Activated T-helper 1 cell treated with anti-CD3 and anti-CD28 coated beads, Interleukin-12 subunit alpha, Interleukin-12 subunit beta, Interleukin-2, Interleukin-4 antibody, amounts not matched to agents 30 ng/mL and 10 ng/mL and 1 ng/mL, durations not matched to agents 14 hours and 24 hours and 36 hours (primary cell): ENCODE measurements around the gene ZNF660. TPM values are rescaled to one million over a fixed set of nuclear protein-coding genes. Genes with fewer than 3 reads are reported as not detected.
A peak's percentile ranks its signal among the peaks of the same experiment; 100 is the strongest.

ENCODE experiments used
- DNase-seq: peaks from one replicate; pipeline ENCODE4 v3.0.0; 2021; ENCODE audit warnings: low spot score
- H3K27ac Mint-ChIP-seq: one replicate; pipeline ENCODE4 v1.8.0; 2021; ENCODE audit warnings: mild to moderate bottlenecking, mixed read lengths
- H3K27me3 Mint-ChIP-seq: one replicate; pipeline ENCODE4 v1.8.0; 2022; ENCODE audit warnings: mild to moderate bottlenecking, moderate library complexity, mixed read lengths; ENCODE audit not compliant: insufficient read depth
- H3K36me3 Mint-ChIP-seq: one replicate; pipeline ENCODE4 v1.8.0; 2021; ENCODE audit warnings: low read depth, mixed read lengths
- H3K4me1 Mint-ChIP-seq: one replicate; pipeline ENCODE4 v1.8.0; 2021; ENCODE audit warnings: low read depth, mixed read lengths
- H3K4me3 Mint-ChIP-seq: one replicate; pipeline ENCODE4 v1.8.0; 2021; ENCODE audit warnings: mild to moderate bottlenecking, moderate library complexity, mixed read lengths
- H3K9me3 Mint-ChIP-seq: one replicate; pipeline ENCODE4 v1.8.0; 2021; ENCODE audit warnings: mixed read lengths
- intact Hi-C: fragments of 100-400 bp; cut with micrococcal nuclease; formaldehyde crosslinking; loops from one replicate; pipeline ENCODE4 v1.15.1; 2024
- total RNA-seq: library from RNA; stranded (reverse); gene quantifications from 2 replicates; pipeline ENCODE4 v1.2.3, GENCODE V29; 2022

The ZNF660 gene
- total RNA-seq, 1 donor from 2014 or later = 0.21 TPM

DNA sequence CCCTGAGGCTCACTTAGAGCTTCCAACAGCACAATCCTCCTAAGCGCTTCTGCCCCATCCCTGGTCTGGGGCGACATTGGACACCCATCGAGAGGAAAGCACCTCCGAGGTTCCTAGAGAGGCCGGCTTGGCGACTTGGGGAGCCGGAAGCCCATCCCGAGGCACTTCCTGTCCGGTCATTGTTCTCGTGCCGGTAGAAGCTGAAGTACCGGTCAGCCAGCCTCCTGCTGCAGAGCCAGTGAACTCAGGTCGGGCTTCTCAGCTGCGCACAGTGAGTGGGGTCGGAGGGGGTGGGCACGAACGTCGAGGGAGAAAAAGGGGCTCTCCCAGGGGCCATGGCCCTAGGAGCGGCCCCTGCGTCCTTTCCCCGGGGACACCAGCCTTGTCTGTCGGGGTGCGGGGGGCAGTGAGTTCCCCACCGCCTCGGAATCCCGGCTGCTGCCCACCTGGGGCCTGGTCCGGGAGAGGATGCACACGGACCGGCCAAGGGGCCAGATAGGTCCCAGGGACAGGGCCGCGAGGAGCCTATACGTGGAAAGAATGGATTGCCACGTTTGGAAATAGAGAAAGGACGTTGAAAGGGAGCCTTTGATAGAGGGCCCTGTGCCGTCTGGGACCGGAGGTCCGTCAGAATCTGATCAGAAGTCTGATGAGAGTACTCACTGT is 63.9 kb downstream of the ZNF660 start, which contains the start of gene ZNF35:
Gene ZNF35 (plus strand): TSS at position 169 of the 666 bp plus-strand sequence. CDS start 2,336 bp downstream, outside the sequence.
- Mint-ChIP-seq H3K27ac (peak within 1 kb of the TSS; percentile 40), H3K4me1 (no peaks in the 10 kb centered on the region), H3K27me3 (no peaks in the 10 kb centered on the region), H3K9me3 (peaks cover 42% of the 10 kb centered on the region), H3K4me3 (peak within 1 kb of the TSS; percentile 86), H3K36me3 (peaks cover 20% of the 10 kb centered on the region)
- intact Hi-C loops = loop anchor here (1.0 to 10.0 kb wide), 2 partner anchors 24 to 76 kb away; partner anchors contain the start of gene ZNF501
- DNase-seq = peak; percentile 1

Other genes with a start within 250 kb of the ZNF660 start
- 13.6 and 14.4 TPM in 2 replicates for gene TCAIM, start 246.2 kb upstream of the ZNF660 start, total RNA-seq
- 18.7 and 19.3 TPM in 2 replicates for gene ZNF445, start 107.3 kb upstream of the ZNF660 start, total RNA-seq
- 0.73 and 0.80 TPM in 2 replicates for gene ZKSCAN7, start 29.8 kb upstream of the ZNF660 start, total RNA-seq
- gene ZNF197, start 40.1 kb downstream of the ZNF660 start, total RNA-seq = 11.6 and 12.0 TPM in 2 replicates
- 4.8 and 5.5 TPM in 2 replicates for gene ZNF35, start 63.8 kb downstream of the ZNF660 start, total RNA-seq
- gene ZNF502, start 127.7 kb downstream of the ZNF660 start, total RNA-seq = 0.54 and 0.73 TPM in 2 replicates
- 1.5 and 1.6 TPM in 2 replicates for gene ZNF501, start 144.7 kb downstream of the ZNF660 start, total RNA-seq
- 39.2 and 40.4 TPM in 2 replicates for gene KIAA1143, start 176.7 kb downstream of the ZNF660 start, total RNA-seq
- gene KIF15, start 176.8 kb downstream of the ZNF660 start, total RNA-seq = 23.2 and 25.5 TPM in 2 replicates